Mesendoderm (in vitro differentiated cells): ENCODE measurements around the gene FAM120C.

Experiments used
- DNase-seq: peaks from one replicate; pipeline ENCODE4 v3.0.0; 2013
- H2AK5ac ChIP-seq: 2 replicates; pipeline ENCODE4 v1.6.1; 2013; ENCODE audit warnings: low read length, inconsistent platforms
- H2BK120ac ChIP-seq: 2 replicates; pipeline ENCODE4 v1.6.1; 2013; ENCODE audit warnings: low read depth, mild to moderate bottlenecking, low read length, moderate library complexity, mixed read lengths
- H2BK15ac ChIP-seq: replicated peaks from 2 replicates; pipeline ENCODE4 v1.6.1; 2013; ENCODE audit warnings: low read depth, mild to moderate bottlenecking, moderate library complexity
- H2BK5ac ChIP-seq: 2 replicates; pipeline ENCODE4 v1.6.1; 2013; ENCODE audit warnings: low read length, inconsistent platforms
- H3K18ac ChIP-seq: 2 replicates; pipeline ENCODE4 v1.6.1; 2013; ENCODE audit warnings: mild to moderate bottlenecking, low read length, mixed read lengths
- H3K23ac ChIP-seq: one replicate; pipeline ENCODE4 v1.6.1; 2013; ENCODE audit warnings: low read length
- H3K27ac ChIP-seq: 2 replicates; pipeline ENCODE4 v1.5.1; 2013; ENCODE audit warnings: low read depth, mild to moderate bottlenecking, inconsistent platforms, low read length, moderate library complexity
- H3K27me3 ChIP-seq: 2 replicates; pipeline ENCODE4 v1.6.1; 2013; ENCODE audit warnings: low read length, control low read depth, mild to moderate bottlenecking, inconsistent platforms; ENCODE audit not compliant: insufficient read depth, poor library complexity
- H3K36me3 ChIP-seq: 2 replicates; pipeline ENCODE4 v1.6.1; 2013; ENCODE audit warnings: low read length, inconsistent platforms; ENCODE audit not compliant: control insufficient read depth, insufficient read depth
- H3K4ac ChIP-seq: one replicate; pipeline ENCODE4 v1.6.1; 2013; ENCODE audit warnings: low read depth, mild to moderate bottlenecking, low read length, moderate library complexity
- H3K4me1 ChIP-seq: 2 replicates; pipeline ENCODE4 v1.6.1; 2013; ENCODE audit warnings: low read depth, low read length, inconsistent platforms; ENCODE audit not compliant: control insufficient read depth
- H3K4me2 ChIP-seq: 2 replicates; pipeline ENCODE4 v1.6.1; 2013; ENCODE audit warnings: low read length
- H3K4me3 ChIP-seq: 2 replicates; pipeline ENCODE4 v1.5.1; 2013; ENCODE audit warnings: mild to moderate bottlenecking, low read length
- H3K56ac ChIP-seq: one replicate; pipeline ENCODE4 v1.6.1; 2013; ENCODE audit warnings: low read length
- H3K79me1 ChIP-seq: 2 replicates; pipeline ENCODE4 v1.6.1; 2013; ENCODE audit warnings: low read length, inconsistent platforms
- H3K79me2 ChIP-seq: 2 replicates; pipeline ENCODE4 v1.6.1; 2013; ENCODE audit warnings: mild to moderate bottlenecking, low read length; ENCODE audit not compliant: control insufficient read depth, insufficient read depth
- H3K9ac ChIP-seq: 2 replicates; pipeline ENCODE4 v1.6.1; 2013; ENCODE audit warnings: low read length, inconsistent platforms
- H4K5ac ChIP-seq: one replicate; pipeline ENCODE4 v1.6.1; 2013; ENCODE audit warnings: low read length
- H4K8ac ChIP-seq: one replicate; pipeline ENCODE4 v1.6.1; 2013; ENCODE audit warnings: low read depth, mild to moderate bottlenecking, control low read depth, low read length, moderate library complexity
- WGBS: extraction: QIAGEN DNeasy Blood & Tissue Kit; methylation state at CpG from one replicate; pipeline ENCODE4 v1.1.7; 2013; ENCODE audit warnings: low lambda C conversion rate, missing lambda C conversion rate; ENCODE audit not compliant: insufficient coverage; ENCODE audit errors: extremely low coverage; 5-methylcytosine and 5-hydroxymethylcytosine counted together

Gene FAM120C

DNA sequence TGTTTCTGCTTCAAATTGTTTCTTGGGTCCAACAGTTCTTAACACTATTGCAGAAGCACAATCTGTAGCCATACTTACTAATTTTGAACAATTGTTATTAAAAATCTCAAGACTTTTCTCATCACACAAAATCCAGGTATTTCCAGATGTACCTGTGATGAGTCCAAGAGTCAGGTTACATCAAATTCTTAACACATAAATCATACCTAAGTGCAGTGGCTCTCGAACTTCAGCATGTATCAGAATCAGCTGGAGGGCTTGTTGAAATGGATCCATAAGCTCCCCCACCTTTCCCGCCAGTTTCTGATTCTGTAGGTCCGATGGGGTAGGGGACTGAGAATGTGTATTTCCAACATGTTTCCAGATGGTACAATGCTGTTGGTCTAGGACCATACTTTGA, 10.6 kb downstream of the FAM120C start:
- H3K79me1 ChIP-seq: no peaks in the 10 kb centered on the region
- H3K27ac ChIP-seq: no peak overlapping the region
- no peaks in the 10 kb centered on the region for H3K27me3 ChIP-seq
- no peaks in the 10 kb centered on the region for H3K36me3 ChIP-seq
- no peak overlapping the region for H3K4ac ChIP-seq
- no peak overlapping the region for H4K8ac ChIP-seq
- H3K4me2 ChIP-seq: no peak overlapping the region
- no CpG with 5 or more reads among the region's 3 CpGs for WGBS
- no peak overlapping the region for H3K9ac ChIP-seq
- no peaks in the 10 kb centered on the region for H3K79me2 ChIP-seq
- no peak overlapping the region for H2BK15ac ChIP-seq
- H3K4me3 ChIP-seq: no peak overlapping the region
- H3K56ac ChIP-seq: no peak overlapping the region
- H3K18ac ChIP-seq: no peak overlapping the region
- DNase-seq: no peak
- H4K5ac ChIP-seq: no peak overlapping the region
- H3K23ac ChIP-seq: no peak overlapping the region
- no peaks in the 10 kb centered on the region for H3K4me1 ChIP-seq
- H2BK5ac ChIP-seq: no peak overlapping the region
- no peak overlapping the region for H2BK120ac ChIP-seq
- no peak overlapping the region for H2AK5ac ChIP-seq

GRCh38 chrX:54171527-54172250, 11.4 kb downstream of the FAM120C start:
- H3K4me2 ChIP-seq: no peak overlapping the region
- no peak overlapping the region for H3K56ac ChIP-seq
- no peaks in the 10 kb centered on the region for H3K4me1 ChIP-seq
- no peak overlapping the region for H2AK5ac ChIP-seq
- H2BK5ac ChIP-seq: no peak overlapping the region
- no peak overlapping the region for H3K9ac ChIP-seq
- H3K4me3 ChIP-seq: no peak overlapping the region
- WGBS: no CpG with 5 or more reads among the region's 4 CpGs
- DNase-seq: no peak
- H4K8ac ChIP-seq: no peak overlapping the region
- H3K27ac ChIP-seq: no peak overlapping the region
- H3K18ac ChIP-seq: no peak overlapping the region
- H3K79me1 ChIP-seq: no peaks in the 10 kb centered on the region
- no peaks in the 10 kb centered on the region for H3K79me2 ChIP-seq
- H2BK15ac ChIP-seq: no peak overlapping the region
- no peak overlapping the region for H3K23ac ChIP-seq
- no peaks in the 10 kb centered on the region for H3K27me3 ChIP-seq
- no peaks in the 10 kb centered on the region for H3K36me3 ChIP-seq
- H3K4ac ChIP-seq: no peak overlapping the region
- no peak overlapping the region for H4K5ac ChIP-seq
- H2BK120ac ChIP-seq: no peak overlapping the region

- no peak overlapping the region for H3K4ac ChIP-seq
- no peak overlapping the region for H3K27ac ChIP-seq
- H2BK120ac ChIP-seq: no peak overlapping the region
- no peak overlapping the region for H3K23ac ChIP-seq
- DNase-seq: no peak
- no peaks in the 10 kb centered on the region for H3K36me3 ChIP-seq
- no peak overlapping the region for H2BK5ac ChIP-seq
- H3K79me1 ChIP-seq: no peaks in the 10 kb centered on the region
- H4K5ac ChIP-seq: no peak overlapping the region
- H3K18ac ChIP-seq: no peak overlapping the region
- H3K27me3 ChIP-seq: no peaks in the 10 kb centered on the region
- no peak overlapping the region for H3K9ac ChIP-seq
- no peak overlapping the region for H3K4me2 ChIP-seq
- no peak overlapping the region for H3K4me3 ChIP-seq
- H3K4me1 ChIP-seq: no peaks in the 10 kb centered on the region
- no peak overlapping the region for H2BK15ac ChIP-seq
- H3K79me2 ChIP-seq: no peaks in the 10 kb centered on the region
- no peak overlapping the region for H3K56ac ChIP-seq
- H4K8ac ChIP-seq: no peak overlapping the region
- no peak overlapping the region for H2AK5ac ChIP-seq
Observed at GRCh38 chrX:54171091-54171490, 12.0 kb downstream of the FAM120C start.

DNA sequence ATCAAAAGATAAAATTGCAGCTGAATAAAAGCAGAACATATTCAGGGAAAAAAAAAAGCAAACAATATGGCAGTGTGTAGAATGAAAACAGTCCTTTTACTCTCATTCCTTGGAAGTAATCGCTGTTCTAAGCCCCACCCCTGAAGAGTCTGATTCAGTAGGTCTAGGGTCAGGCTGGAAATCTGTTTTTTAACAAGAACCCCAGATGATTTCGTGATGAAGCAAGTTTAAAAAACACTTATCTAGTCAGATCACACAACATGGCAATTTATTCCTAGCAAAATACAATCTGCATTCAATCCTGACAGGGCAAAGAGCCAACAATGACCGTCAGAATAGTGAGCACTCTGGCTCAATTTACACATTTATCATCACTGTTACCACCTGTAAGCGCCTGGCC, 16.1 kb downstream of the FAM120C start:
- H4K5ac ChIP-seq: no peak overlapping the region
- no peak for DNase-seq

GRCh38 chrX:54157561-54157960, 25.5 kb downstream of the FAM120C start:
- DNase-seq: no peak
- H2BK5ac ChIP-seq: no peak overlapping the region
- no peak overlapping the region for H2AK5ac ChIP-seq

More for the DNA sequence above, 16.1 kb downstream of the FAM120C start:
- Histone ChIP-seq H3K56ac (no peak overlapping the region), H3K4me1 (no peaks in the 10 kb centered on the region), H2BK15ac (no peak overlapping the region), H3K4me3 (no peak overlapping the region), H3K18ac (no peak overlapping the region), H3K4me2 (no peak overlapping the region), H3K36me3 (no peaks in the 10 kb centered on the region), H3K79me1 (no peaks in the 10 kb centered on the region), H3K79me2 (no peaks in the 10 kb centered on the region), H2AK5ac (no peak overlapping the region), H3K9ac (no peak overlapping the region), H2BK5ac (no peak overlapping the region), H2BK120ac (no peak overlapping the region), H3K27ac (no peak overlapping the region), H4K8ac (no peak overlapping the region), H3K4ac (no peak overlapping the region), H3K27me3 (no peaks in the 10 kb centered on the region), H3K23ac (no peak overlapping the region)
- WGBS: no CpG with 5 or more reads among the region's 4 CpGs

DNA sequence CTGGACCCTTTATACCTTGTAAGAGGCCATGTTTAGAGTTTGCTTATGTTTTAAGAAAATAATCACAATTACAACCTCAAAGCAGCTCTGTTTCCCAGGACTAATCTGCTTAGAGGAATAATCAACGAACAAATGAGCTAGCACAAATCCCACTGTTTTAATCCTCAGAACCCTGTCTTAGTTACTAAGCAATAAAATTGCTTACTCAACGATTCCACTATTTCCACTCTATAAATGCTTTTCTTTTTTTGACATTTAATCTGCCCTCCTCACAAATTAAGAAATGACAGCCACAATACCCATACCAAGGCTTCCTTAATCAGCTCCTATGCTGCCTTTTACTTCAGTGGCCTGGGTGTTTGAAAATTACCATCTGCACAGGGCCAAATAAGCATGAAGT, 48.8 kb downstream of the FAM120C start:
- Histone ChIP-seq H3K27ac (no peak overlapping the region), H3K4me1 (no peaks in the 10 kb centered on the region), H3K4me2 (no peak overlapping the region), H3K18ac (no peak overlapping the region), H3K23ac (no peak overlapping the region), H3K9ac (no peak overlapping the region), H3K79me1 (no peaks in the 10 kb centered on the region), H3K79me2 (no peaks in the 10 kb centered on the region), H3K36me3 (no peaks in the 10 kb centered on the region), H4K5ac (no peak overlapping the region), H3K56ac (no peak overlapping the region), H3K27me3 (no peaks in the 10 kb centered on the region), H2BK15ac (no peak overlapping the region), H2BK5ac (no peak overlapping the region), H3K4me3 (no peak overlapping the region), H4K8ac (no peak overlapping the region), H2AK5ac (no peak overlapping the region), H3K4ac (no peak overlapping the region), H2BK120ac (no peak overlapping the region)
- WGBS: 100% methylated on average over 1 of the region's 2 CpGs
- DNase-seq: no peak

More at GRCh38 chrX:54157561-54157960, 25.5 kb downstream of the FAM120C start:
- Histone ChIP-seq H2BK15ac (no peak overlapping the region), H3K4me2 (no peak overlapping the region), H2BK120ac (no peak overlapping the region), H4K5ac (no peak overlapping the region), H3K9ac (no peak overlapping the region), H3K79me2 (no peaks in the 10 kb centered on the region), H3K4me1 (no peaks in the 10 kb centered on the region), H3K56ac (no peak overlapping the region), H3K79me1 (no peaks in the 10 kb centered on the region), H3K27me3 (no peaks in the 10 kb centered on the region), H3K27ac (no peak overlapping the region), H3K4ac (no peak overlapping the region), H3K18ac (no peak overlapping the region), H3K36me3 (no peaks in the 10 kb centered on the region), H4K8ac (no peak overlapping the region), H3K23ac (no peak overlapping the region), H3K4me3 (no peak overlapping the region)
